ENCODE data around the gene PIM3.

Gene PIM3

DNA sequence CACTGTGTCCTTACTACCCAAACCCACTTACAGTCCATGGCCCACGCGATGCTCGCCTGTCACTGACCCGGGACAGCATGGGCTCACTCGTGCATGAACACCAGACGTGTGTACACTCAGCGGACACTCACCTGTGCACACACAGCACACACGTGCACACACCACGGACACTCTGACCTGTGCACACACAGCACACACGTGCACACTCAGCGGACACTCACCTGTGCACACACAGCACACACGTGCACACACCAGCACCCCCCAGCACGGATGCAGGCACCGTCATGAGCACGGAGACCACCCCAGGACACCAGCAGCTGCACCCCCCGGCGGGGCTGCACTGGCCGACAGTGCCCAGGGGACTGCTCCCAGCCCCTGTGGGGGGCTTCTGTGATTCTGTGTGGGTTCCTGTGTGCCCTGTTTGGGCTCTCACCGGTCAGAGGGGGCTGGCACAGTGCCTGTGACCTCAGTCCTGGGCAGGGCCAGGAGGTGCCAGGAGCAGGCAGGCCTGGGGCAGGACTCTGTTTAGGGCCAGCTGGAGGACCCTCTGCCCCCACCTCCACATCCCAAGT lies 21.9 kb upstream of the PIM3 start:
- no peak overlapping the region for H2AFZ ChIP-seq (ENCODE audit: low read length)
- no peak overlapping the region for H3K9ac ChIP-seq (ENCODE audit: low read length)

DNA sequence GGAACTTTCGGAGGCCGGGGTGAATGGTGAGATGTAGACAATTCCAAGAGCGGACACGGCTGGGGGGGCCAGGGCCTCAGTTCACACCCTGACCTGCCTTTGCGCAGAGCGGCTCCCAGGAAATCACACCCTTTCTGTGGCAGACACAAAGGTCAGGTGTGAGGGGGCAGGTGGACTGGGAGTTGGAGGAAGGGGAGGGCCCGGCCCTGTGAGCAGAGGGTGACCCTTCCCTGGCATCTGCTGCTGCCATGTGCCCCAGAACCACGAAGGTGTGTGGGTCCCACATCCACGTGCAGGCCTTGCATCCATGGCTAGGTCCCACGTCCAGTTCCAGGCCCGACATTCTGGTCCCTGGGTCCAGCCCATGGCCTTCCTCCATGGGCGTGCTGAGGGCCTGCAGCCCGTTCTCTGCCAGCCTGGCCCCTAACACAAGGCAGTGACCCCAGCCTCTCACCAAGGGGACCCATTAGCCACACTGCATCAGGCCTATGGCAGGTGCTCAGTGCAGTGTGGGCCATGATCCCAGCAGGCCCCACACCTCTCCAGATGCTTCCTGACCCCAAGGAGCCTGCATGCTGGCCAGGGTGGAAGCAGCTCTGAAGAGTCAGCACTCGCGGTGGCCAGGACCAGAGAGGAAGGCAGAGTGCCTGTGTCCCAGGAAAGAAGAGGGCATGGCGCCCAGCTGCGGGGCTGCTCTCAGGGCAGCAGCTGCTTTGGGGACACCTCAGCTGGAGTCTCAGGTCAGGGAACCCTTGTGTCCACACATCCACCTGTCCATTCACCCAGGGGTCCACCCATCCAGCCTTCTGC lies 18.9 kb upstream of the PIM3 start:
- no peak overlapping the region for H3K9ac ChIP-seq (ENCODE audit: low read length)
- H2AFZ ChIP-seq (ENCODE audit: low read length): no peak overlapping the region
- no peak overlapping the region for H3K4me2 ChIP-seq (ENCODE audit: low read depth, low read length)
- H3K4me1 ChIP-seq (ENCODE audit: low read length): peaks cover 3% of the 10 kb centered on the region
- no peak overlapping the region for H3K4me3 ChIP-seq (ENCODE audit: low read length)
- no peaks in the 10 kb centered on the region for H3F3A ChIP-seq (ENCODE audit: insufficient read depth, low read length)
- no peaks in the 10 kb centered on the region for H3K9me2 ChIP-seq (replicated peaks; ENCODE audit: insufficient read depth, low read length)
- H3K27ac ChIP-seq (ENCODE audit: low read length): no peak overlapping the region
- H3K79me2 ChIP-seq (ENCODE audit: low read length): no peaks in the 10 kb centered on the region
- H3K9me3 ChIP-seq (replicated peaks; ENCODE audit: insufficient read depth, low read length): no peaks in the 10 kb centered on the region
- no peak for DNase-seq
- no peak for TF ChIP-seq EZH2 (optimal IDR thresholded peaks at IDR 0.05; ENCODE audit: low read depth, low read length)
- TF ChIP-seq, protein P1, sequence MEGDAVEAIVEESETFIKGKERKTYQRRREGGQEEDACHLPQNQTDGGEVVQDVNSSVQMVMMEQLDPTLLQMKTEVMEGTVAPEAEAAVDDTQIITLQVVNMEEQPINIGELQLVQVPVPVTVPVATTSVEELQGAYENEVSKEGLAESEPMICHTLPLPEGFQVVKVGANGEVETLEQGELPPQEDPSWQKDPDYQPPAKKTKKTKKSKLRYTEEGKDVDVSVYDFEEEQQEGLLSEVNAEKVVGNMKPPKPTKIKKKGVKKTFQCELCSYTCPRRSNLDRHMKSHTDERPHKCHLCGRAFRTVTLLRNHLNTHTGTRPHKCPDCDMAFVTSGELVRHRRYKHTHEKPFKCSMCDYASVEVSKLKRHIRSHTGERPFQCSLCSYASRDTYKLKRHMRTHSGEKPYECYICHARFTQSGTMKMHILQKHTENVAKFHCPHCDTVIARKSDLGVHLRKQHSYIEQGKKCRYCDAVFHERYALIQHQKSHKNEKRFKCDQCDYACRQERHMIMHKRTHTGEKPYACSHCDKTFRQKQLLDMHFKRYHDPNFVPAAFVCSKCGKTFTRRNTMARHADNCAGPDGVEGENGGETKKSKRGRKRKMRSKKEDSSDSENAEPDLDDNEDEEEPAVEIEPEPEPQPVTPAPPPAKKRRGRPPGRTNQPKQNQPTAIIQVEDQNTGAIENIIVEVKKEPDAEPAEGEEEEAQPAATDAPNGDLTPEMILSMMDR (IDR thresholded peaks at IDR 0.05; ENCODE audit: low read length): no peak
- no peak for TF ChIP-seq EZH2phosphoT487 (IDR thresholded peaks at IDR 0.05; ENCODE audit: low read length)
- H3K27me3 ChIP-seq (replicated peaks; ENCODE audit: insufficient read depth, low read length): 0 out of 2 replicates have a peak, but pooled peaks cover under 1% of the 10 kb centered on the region
- no peaks in the 10 kb centered on the region for H4K20me1 ChIP-seq (ENCODE audit: insufficient read depth, low read length)
- no peaks in the 10 kb centered on the region for H3K36me3 ChIP-seq (replicated peaks; ENCODE audit: insufficient read depth, low read length)

More for the DNA sequence above, 21.9 kb upstream of the PIM3 start:
- no peaks in the 10 kb centered on the region for H3K9me3 ChIP-seq (replicated peaks; ENCODE audit: insufficient read depth, low read length)
- no peaks in the 10 kb centered on the region for H3K79me2 ChIP-seq (ENCODE audit: low read length)
- no peaks in the 10 kb centered on the region for H3K36me3 ChIP-seq (replicated peaks; ENCODE audit: insufficient read depth, low read length)
- no peak overlapping the region for H3K27ac ChIP-seq (ENCODE audit: low read length)
- 0 out of 2 replicates have a peak, but pooled peaks cover 7% of the 10 kb centered on the region for H3F3A ChIP-seq (ENCODE audit: insufficient read depth, low read length)
- no peak overlapping the region for H3K4me2 ChIP-seq (ENCODE audit: low read depth, low read length)
- DNase-seq: no peak
- no peak for TF ChIP-seq EZH2phosphoT487 (IDR thresholded peaks at IDR 0.05; ENCODE audit: low read length)
- TF ChIP-seq, protein P1 (IDR thresholded peaks at IDR 0.05; ENCODE audit: low read length): no peak
- no peak overlapping the region for H3K4me3 ChIP-seq (ENCODE audit: low read length)
- no peaks in the 10 kb centered on the region for H3K27me3 ChIP-seq (replicated peaks; ENCODE audit: insufficient read depth, low read length)
- no peaks in the 10 kb centered on the region for H3K9me2 ChIP-seq (replicated peaks; ENCODE audit: insufficient read depth, low read length)
- peaks cover 13% of the 10 kb centered on the region for H3K4me1 ChIP-seq (ENCODE audit: low read length)
- no peaks in the 10 kb centered on the region for H4K20me1 ChIP-seq (ENCODE audit: insufficient read depth, low read length)

DNA sequence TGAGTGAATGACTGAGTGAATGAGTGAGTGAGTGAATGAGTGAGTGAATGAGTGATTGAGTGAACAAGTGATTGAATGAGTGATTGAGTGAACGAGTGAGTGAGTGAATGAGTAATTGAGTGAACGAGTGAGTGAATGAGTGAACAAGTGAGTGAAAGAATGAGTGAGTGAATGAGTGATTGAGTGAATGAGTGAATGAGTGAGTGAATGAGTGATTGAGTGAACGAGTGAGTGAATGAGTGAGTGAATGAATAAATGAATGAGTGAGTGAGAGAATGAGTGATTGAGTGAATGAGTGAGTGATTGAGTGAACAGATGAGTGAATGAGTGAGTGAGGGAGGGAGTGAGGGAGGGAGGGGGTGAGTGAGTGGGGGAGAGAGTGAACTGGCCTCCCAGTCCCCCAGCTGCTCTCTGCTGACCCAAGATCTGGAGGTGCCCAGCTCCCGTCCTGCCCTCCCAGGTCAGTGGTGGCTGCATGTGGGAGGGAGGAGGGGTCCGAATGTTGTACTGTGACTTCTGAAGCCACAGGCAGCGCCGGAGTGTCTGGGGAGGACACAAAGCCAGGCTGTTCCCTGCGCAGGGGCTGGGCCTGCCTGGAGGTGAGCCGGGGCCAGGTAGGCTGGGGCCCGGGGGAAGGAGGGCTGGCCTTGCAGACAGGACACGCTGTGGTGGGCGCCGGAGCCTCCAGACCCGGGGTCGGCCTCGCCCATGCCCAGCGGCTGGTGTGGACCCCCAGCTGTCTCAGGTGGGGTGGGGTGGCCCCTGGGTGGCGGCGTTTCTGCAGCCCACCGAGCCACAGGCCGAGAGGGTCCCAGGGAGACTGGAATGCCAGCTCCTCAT lies 17.8 kb upstream of the PIM3 start:
- Histone ChIP-seq H3K4me2 (ENCODE audit: low read depth, low read length) (no peak overlapping the region), H3K9me3 (replicated peaks; ENCODE audit: insufficient read depth, low read length) (no peaks in the 10 kb centered on the region)
- TF ChIP-seq EZH2 (optimal IDR thresholded peaks at IDR 0.05; ENCODE audit: low read depth, low read length) (no peak), EZH2phosphoT487 (IDR thresholded peaks at IDR 0.05; ENCODE audit: low read length) (no peak)
- TF ChIP-seq, protein P1 (IDR thresholded peaks at IDR 0.05; ENCODE audit: low read length): no peak

More for the DNA sequence above, 17.8 kb upstream of the PIM3 start:
- no peak for DNase-seq
- Histone ChIP-seq H3K9me2 (replicated peaks; ENCODE audit: insufficient read depth, low read length) (no peaks in the 10 kb centered on the region), H3K4me3 (ENCODE audit: low read length) (no peak overlapping the region), H3F3A (ENCODE audit: insufficient read depth, low read length) (no peaks in the 10 kb centered on the region), H3K9ac (ENCODE audit: low read length) (no peak overlapping the region), H3K36me3 (replicated peaks; ENCODE audit: insufficient read depth, low read length) (no peaks in the 10 kb centered on the region), H3K79me2 (ENCODE audit: low read length) (no peaks in the 10 kb centered on the region), H3K4me1 (ENCODE audit: low read length) (no peaks in the 10 kb centered on the region), H2AFZ (ENCODE audit: low read length) (no peak overlapping the region), H3K27me3 (replicated peaks; ENCODE audit: insufficient read depth, low read length) (peaks cover 11% of the 10 kb centered on the region), H3K27ac (ENCODE audit: low read length) (no peak overlapping the region), H4K20me1 (ENCODE audit: insufficient read depth, low read length) (no peaks in the 10 kb centered on the region)

All from MM.1S (cell line).